PC-3 (cell line): ENCODE data around the gene HUWE1. TPM values are rescaled to one million over a fixed set of nuclear protein-coding genes. Genes with fewer than 3 reads are reported as not detected.

Experiments used
- ATAC-seq: fragments of 200-7000 bp; cut with Tn5 transposase; 2 replicates; pipeline ENCODE4 v1.9.1; 2020; ENCODE audit warnings: mild to moderate bottlenecking, moderate library complexity
- BruUV-seq: library from RNA; stranded (reverse); fragments of 400-500 nt; replicated peaks from 2 replicates; lab custom pipeline; 2021; lab: Mats Ljungman, UMichigan
- CTCF ChIA-PET: fragments of 300-600 bp; sonication (Branson Sonifier 250); formaldehyde crosslinking; loops from one replicate; lab custom pipeline; 2022; ENCODE audit warnings: antibody characterized with exemption; lab: Charles Lee
- POLR2A ChIA-PET: fragments of 300-600 bp; sonication (Branson Sonifier 250); formaldehyde crosslinking; loops from one replicate; lab custom pipeline; 2022; ENCODE audit warnings: antibody characterized with exemption; ENCODE audit not compliant: unreplicated experiment; lab: Charles Lee
- DNase-seq: peaks from one replicate; pipeline ENCODE4 v3.0.0-alpha.2; 2015
- H2AFZ ChIP-seq: fragments of 300-600 bp; sonication (generic); 2 replicates; pipeline ENCODE4 v1.6.0; 2016; ENCODE audit warnings: antibody characterized with exemption, low read length
- H3F3A ChIP-seq: fragments of 300-600 bp; sonication (generic); one replicate; pipeline ENCODE4 v1.6.0; 2017; ENCODE audit warnings: antibody characterized with exemption, low read length, control low read depth, mild to moderate bottlenecking; ENCODE audit not compliant: unreplicated experiment
- H3K27ac ChIP-seq: fragments of 300-600 bp; sonication (generic); 2 replicates; pipeline ENCODE4 v1.5.1; 2016; ENCODE audit warnings: mild to moderate bottlenecking, low read length
- H3K27me3 ChIP-seq: fragments of 300-600 bp; sonication (generic); 2 replicates; pipeline ENCODE4 v1.6.1; 2016; ENCODE audit warnings: low read length, mixed read lengths
- H3K36me3 ChIP-seq: fragments of 300-600 bp; sonication (generic); 2 replicates; pipeline ENCODE4 v1.6.1; 2016; ENCODE audit warnings: low read depth, mixed run types, low read length, mixed read lengths
- H3K4me1 ChIP-seq: fragments of 300-600 bp; sonication (generic); 2 replicates; pipeline ENCODE4 v1.5.1; 2016; ENCODE audit warnings: low read length; ENCODE audit not compliant: insufficient read depth
- H3K4me2 ChIP-seq: fragments of 300-600 bp; sonication (generic); 2 replicates; pipeline ENCODE4 v1.6.0; 2016; ENCODE audit warnings: low read length
- H3K4me3 ChIP-seq: fragments of 300-600 bp; sonication (generic); 2 replicates; pipeline ENCODE4 v1.5.1; 2016; ENCODE audit warnings: mild to moderate bottlenecking, low read length, mixed read lengths
- H3K79me2 ChIP-seq: fragments of 300-600 bp; sonication (generic); 2 replicates; pipeline ENCODE4 v1.6.1; 2017; ENCODE audit warnings: low read length, mixed read lengths
- H3K9ac ChIP-seq: fragments of 300-600 bp; sonication (generic); 2 replicates; pipeline ENCODE4 v1.6.0; 2016; ENCODE audit warnings: mild to moderate bottlenecking, low read length
- H3K9me2 ChIP-seq: fragments of 300-600 bp; sonication (generic); replicated peaks from 2 replicates; pipeline ENCODE4 v1.6.1; 2016; ENCODE audit warnings: mixed run types, low read length, mixed read lengths
- H3K9me3 ChIP-seq: fragments of 300-600 bp; sonication (generic); 2 replicates; pipeline ENCODE4 v1.6.1; 2016; ENCODE audit warnings: low read length, mixed read lengths
- H4K20me1 ChIP-seq: fragments of 300-600 bp; sonication (generic); 2 replicates; pipeline ENCODE4 v1.6.1; 2016; ENCODE audit warnings: low read length, mixed read lengths
- CTCF ChIP-seq: fragments of 300-600 bp; sonication (generic); conservative IDR thresholded peaks from 2 replicates; pipeline ENCODE4 v1.5.1; 2017; ENCODE audit warnings: antibody characterized with exemption, low read depth, mild to moderate bottlenecking, low read length
- EZH2 ChIP-seq: fragments of 300-600 bp; sonication (generic); IDR thresholded peaks from one replicate; pipeline ENCODE4 v1.6.1; 2017; ENCODE audit warnings: antibody characterized with exemption, mild to moderate bottlenecking, low read length; ENCODE audit not compliant: unreplicated experiment
- EZH2phosphoT487 ChIP-seq: fragments of 300-600 bp; sonication (generic); IDR thresholded peaks from 2 replicates; pipeline ENCODE4 v1.6.1; 2018; ENCODE audit warnings: mild to moderate bottlenecking, antibody characterized with exemption, low read length, borderline replicate concordance
- intact Hi-C: fragments of 100-400 bp; cut with micrococcal nuclease; formaldehyde crosslinking; loops from 2 replicates; pipeline ENCODE4 v1.9.0; 2023
- total RNA-seq: library from RNA; depleted of rRNA; stranded (reverse); fragments of >200 nt; gene quantifications from 2 replicates; pipeline ENCODE4 v1.2.3, GENCODE V29; 2014

HUWE1 gene
- total RNA-seq, 1 experiment from 2014 or later = 206 TPM

DNA sequence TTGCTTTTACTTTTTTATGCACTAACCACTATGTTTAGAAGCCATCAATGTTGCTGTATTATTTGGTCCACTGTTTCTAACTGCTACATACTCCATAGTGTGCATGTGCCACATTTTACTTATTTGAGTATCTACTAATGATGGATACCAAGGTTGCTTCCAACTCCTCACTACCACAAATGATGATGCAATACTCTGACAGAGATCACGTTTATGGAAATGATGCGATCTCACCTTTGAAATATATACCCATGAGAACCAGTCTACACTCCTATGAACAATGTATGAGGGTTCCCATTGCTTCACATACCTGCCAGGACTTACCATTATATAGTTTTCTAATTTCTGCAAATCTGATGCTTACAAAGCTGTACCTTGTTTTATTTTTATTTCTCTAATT lies 44.2 kb downstream of the HUWE1 start:
- Histone ChIP-seq H3K27ac (no peak overlapping the region), H4K20me1 (peaks cover 19% of the 10 kb centered on the region; the same call in 1 of the 2 replicates), H3K4me1 (no peaks in the 10 kb centered on the region), H3F3A (no peaks in the 10 kb centered on the region), H3K9ac (no peak overlapping the region), H3K9me2 (no peaks in the 10 kb centered on the region), H3K79me2 (peaks cover 35% of the 10 kb centered on the region), H2AFZ (no peak overlapping the region), H3K9me3 (no peaks in the 10 kb centered on the region), H3K4me2 (no peak overlapping the region), H3K36me3 (peaks cover 74% of the 10 kb centered on the region), H3K27me3 (no peaks in the 10 kb centered on the region), H3K4me3 (no peak overlapping the region)
- CTCF ChIA-PET = no interaction called here
- intact Hi-C loops = no loop called here
- no TSS peak for BruUV-seq
- POLR2A ChIA-PET = no interaction called here
- DNase-seq = no peak
- ATAC-seq = no peak
- no peak for TF ChIP-seq CTCF
- TF ChIP-seq EZH2 = no peak
- TF ChIP-seq EZH2phosphoT487 = no peak

- Histone ChIP-seq H3K9me3 (no peaks in the 10 kb centered on the region), H4K20me1 (peaks cover 19% of the 10 kb centered on the region; the same call in 1 of the 2 replicates), H3K4me3 (no peak overlapping the region), H3F3A (no peaks in the 10 kb centered on the region), H3K27me3 (no peaks in the 10 kb centered on the region), H3K9me2 (no peaks in the 10 kb centered on the region), H3K9ac (no peak overlapping the region), H2AFZ (no peak overlapping the region), H3K79me2 (peaks cover 50% of the 10 kb centered on the region), H3K27ac (no peak overlapping the region), H3K4me1 (no peaks in the 10 kb centered on the region), H3K36me3 (peaks cover 61% of the 10 kb centered on the region), H3K4me2 (no peak overlapping the region)
- ChIA-PET CTCF (no interaction called here), POLR2A (no interaction called here)
- no TSS peak for BruUV-seq
- DNase-seq (no peak), ATAC-seq (no peak)
- TF ChIP-seq CTCF (no peak), EZH2 (no peak), EZH2phosphoT487 (no peak)
- intact Hi-C loops = no loop called here
These were observed 47.3 kb downstream of the HUWE1 start for GRCh38 chrX:53639257-53639656.

- H3K9me2 ChIP-seq = no peaks in the 10 kb centered on the region
- TF ChIP-seq EZH2phosphoT487 (no peak), EZH2 (no peak), CTCF (no peak)
- no peaks in the 10 kb centered on the region for H3K4me1 ChIP-seq
- ATAC-seq (no peak), DNase-seq (no peak)
- intact Hi-C loops = no loop called here
- H3K27ac ChIP-seq = no peak overlapping the region
- no peak overlapping the region for H3K4me2 ChIP-seq
- peaks cover 50% of the 10 kb centered on the region for H3K79me2 ChIP-seq
- no peak overlapping the region for H3K9ac ChIP-seq
- no peaks in the 10 kb centered on the region for H3F3A ChIP-seq
- H3K36me3 ChIP-seq = peaks cover 62% of the 10 kb centered on the region
- H3K4me3 ChIP-seq = no peak overlapping the region
- CTCF ChIA-PET = no interaction called here
- no peaks in the 10 kb centered on the region for H3K27me3 ChIP-seq
- no TSS peak for BruUV-seq
- H3K9me3 ChIP-seq = no peaks in the 10 kb centered on the region
- peaks cover 16% of the 10 kb centered on the region; the same call in 1 of the 2 replicates for H4K20me1 ChIP-seq
- H2AFZ ChIP-seq = no peak overlapping the region
- POLR2A ChIA-PET = interaction anchor here (0.7 kb wide), 1 partner anchor 27 kb away, joined by 3 read pairs; no protein-coding TSS in a partner anchor
These were observed 49.0 kb downstream of the HUWE1 start for GRCh38 chrX:53637479-53637878.
